MM.1S (cell line): ENCODE measurements around the gene BEGAIN.

Source experiments
- DNase-seq: peaks from one replicate; pipeline ENCODE4 v3.0.0-alpha.2; 2015
- H2AFZ ChIP-seq: fragments of 300-600 bp; sonication (generic); 2 replicates; pipeline ENCODE4 v1.6.0; 2016; ENCODE audit warnings: antibody characterized with exemption, low read length
- H3F3A ChIP-seq: fragments of 300-600 bp; sonication (generic); 2 replicates; pipeline ENCODE4 v1.6.1; 2016; ENCODE audit warnings: mild to moderate bottlenecking, antibody characterized with exemption, low read length, moderate library complexity, mixed read lengths; ENCODE audit not compliant: insufficient read depth
- H3K27ac ChIP-seq: fragments of 300-600 bp; sonication (generic); 2 replicates; pipeline ENCODE4 v1.5.1; 2016; ENCODE audit warnings: mild to moderate bottlenecking, low read length
- H3K27me3 ChIP-seq: fragments of 300-600 bp; sonication (generic); replicated peaks from 2 replicates; pipeline ENCODE4 v1.6.0; 2016; ENCODE audit warnings: low read length; ENCODE audit not compliant: insufficient read depth
- H3K36me3 ChIP-seq: fragments of 300-600 bp; sonication (generic); replicated peaks from 2 replicates; pipeline ENCODE4 v1.6.1; 2016; ENCODE audit warnings: mild to moderate bottlenecking, low read length, mixed read lengths; ENCODE audit not compliant: insufficient read depth
- H3K4me1 ChIP-seq: fragments of 300-600 bp; sonication (generic); 2 replicates; pipeline ENCODE4 v1.6.1; 2016; ENCODE audit warnings: low read length, mixed read lengths
- H3K4me2 ChIP-seq: fragments of 300-600 bp; sonication (generic); 2 replicates; pipeline ENCODE4 v1.6.0; 2016; ENCODE audit warnings: low read depth, low read length
- H3K4me3 ChIP-seq: fragments of 300-600 bp; sonication (generic); 2 replicates; pipeline ENCODE4 v1.5.1; 2016; ENCODE audit warnings: low read length, mixed read lengths
- H3K79me2 ChIP-seq: fragments of 300-600 bp; sonication (generic); 2 replicates; pipeline ENCODE4 v1.6.1; 2016; ENCODE audit warnings: mixed run types, low read length, mixed read lengths
- H3K9ac ChIP-seq: fragments of 300-600 bp; sonication (generic); 2 replicates; pipeline ENCODE4 v1.6.1; 2016; ENCODE audit warnings: low read length, mixed read lengths
- H3K9me2 ChIP-seq: fragments of 300-600 bp; sonication (generic); replicated peaks from 2 replicates; pipeline ENCODE4 v1.6.1; 2016; ENCODE audit warnings: mild to moderate bottlenecking, low read length, mixed read lengths; ENCODE audit not compliant: insufficient read depth
- H3K9me3 ChIP-seq: fragments of 300-600 bp; sonication (generic); replicated peaks from 2 replicates; pipeline ENCODE4 v1.6.1; 2016; ENCODE audit warnings: mild to moderate bottlenecking, low read length, mixed read lengths; ENCODE audit not compliant: insufficient read depth
- H4K20me1 ChIP-seq: fragments of 300-600 bp; sonication (generic); 2 replicates; pipeline ENCODE4 v1.6.1; 2016; ENCODE audit warnings: mild to moderate bottlenecking, low read length, moderate library complexity, mixed read lengths; ENCODE audit not compliant: insufficient read depth
- CTCF ChIP-seq: fragments of 300-600 bp; sonication (generic); IDR thresholded peaks from 2 replicates; pipeline ENCODE4 v1.5.1; 2016; ENCODE audit warnings: antibody characterized with exemption, low read length, mixed read lengths
- EZH2 ChIP-seq: fragments of 300-600 bp; sonication (generic); optimal IDR thresholded peaks from 2 replicates; pipeline ENCODE3; 2017; ENCODE audit warnings: low read depth, mild to moderate bottlenecking, antibody characterized with exemption, low read length, mixed read lengths
- EZH2phosphoT487 ChIP-seq: fragments of 300-600 bp; sonication (generic); IDR thresholded peaks from 2 replicates; pipeline ENCODE4 v1.6.1; 2018; ENCODE audit warnings: antibody characterized with exemption, low read length

The BEGAIN gene

GRCh38 chr14:100524233-100524932 is 62.8 kb downstream of the BEGAIN start:
- no peak overlapping the region for H3K4me2 ChIP-seq
- H3K9me2 ChIP-seq: no peaks in the 10 kb centered on the region
- TF ChIP-seq EZH2 (no peak), EZH2phosphoT487 (no peak), CTCF (no peak)
- H3F3A ChIP-seq: no peaks in the 10 kb centered on the region
- H3K4me3 ChIP-seq: no peak overlapping the region
- H3K9ac ChIP-seq: no peak overlapping the region
- no peak for DNase-seq
- no peaks in the 10 kb centered on the region for H4K20me1 ChIP-seq
- H3K27me3 ChIP-seq: no peaks in the 10 kb centered on the region
- H3K79me2 ChIP-seq: no peaks in the 10 kb centered on the region
- no peaks in the 10 kb centered on the region for H3K36me3 ChIP-seq
- no peak overlapping the region for H3K27ac ChIP-seq
- no peaks in the 10 kb centered on the region for H3K4me1 ChIP-seq
- no peak overlapping the region for H2AFZ ChIP-seq
- no peaks in the 10 kb centered on the region for H3K9me3 ChIP-seq

GRCh38 chr14:100523843-100524169 is 63.4 kb downstream of the BEGAIN start:
- no peak for DNase-seq
- Histone ChIP-seq H4K20me1 (no peaks in the 10 kb centered on the region), H3K4me2 (no peak overlapping the region), H3K36me3 (no peaks in the 10 kb centered on the region), H3K4me1 (no peaks in the 10 kb centered on the region), H3K9me2 (no peaks in the 10 kb centered on the region), H3F3A (no peaks in the 10 kb centered on the region), H3K27ac (no peak overlapping the region), H3K9me3 (no peaks in the 10 kb centered on the region), H3K9ac (no peak overlapping the region), H3K79me2 (no peaks in the 10 kb centered on the region), H3K4me3 (no peak overlapping the region), H2AFZ (no peak overlapping the region), H3K27me3 (no peaks in the 10 kb centered on the region)
- no peak for TF ChIP-seq EZH2
- no peak for TF ChIP-seq EZH2phosphoT487
- TF ChIP-seq CTCF: no peak

- no peak overlapping the region for H3K9ac ChIP-seq
- no peak overlapping the region for H2AFZ ChIP-seq
- no peaks in the 10 kb centered on the region for H4K20me1 ChIP-seq
- no peaks in the 10 kb centered on the region for H3K4me1 ChIP-seq
- TF ChIP-seq EZH2phosphoT487: no peak
- TF ChIP-seq CTCF: no peak
- no peak for TF ChIP-seq EZH2
- H3F3A ChIP-seq: no peaks in the 10 kb centered on the region
- DNase-seq: no peak
- no peak overlapping the region for H3K27ac ChIP-seq
- H3K9me3 ChIP-seq: no peaks in the 10 kb centered on the region
- no peaks in the 10 kb centered on the region for H3K36me3 ChIP-seq
- no peaks in the 10 kb centered on the region for H3K79me2 ChIP-seq
- H3K4me2 ChIP-seq: no peak overlapping the region
- H3K27me3 ChIP-seq: no peaks in the 10 kb centered on the region
- H3K4me3 ChIP-seq: no peak overlapping the region
- no peaks in the 10 kb centered on the region for H3K9me2 ChIP-seq
Measured at GRCh38 chr14:100523131-100523842, 63.9 kb downstream of the BEGAIN start.
